Mucosa of descending colon (tissue), 3 donors: ENCODE data around the gene PHC2. TPM values are rescaled to one million over a fixed set of nuclear protein-coding genes. Genes with fewer than 3 reads are reported as not detected.

ENCODE experiments used
- ATAC-seq: fragments of 200-7000 bp; cut with Tn5 transposase; one replicate; pipeline ENCODE4 v1.9.1; 2020; ENCODE audit warnings: mild to moderate bottlenecking, moderate library complexity
- DNase-seq, 3 donors: peaks; one replicate each; pipeline ENCODE4 v3.0.0-alpha.2; 2020
- H3K36me3 ChIP-seq: fragments of 200-600 bp; one replicate; pipeline ENCODE4 v1.8.0; 2021; ENCODE audit warnings: low read depth, mild to moderate bottlenecking
- H3K4me1 ChIP-seq: fragments of 200-600 bp; one replicate; pipeline ENCODE4 v1.8.0; 2021; ENCODE audit warnings: low read depth, mild to moderate bottlenecking
- H3K4me3 ChIP-seq: fragments of 200-600 bp; one replicate; pipeline ENCODE4 v1.8.0; 2021; ENCODE audit warnings: mild to moderate bottlenecking
- H3K9me3 ChIP-seq: fragments of 200-600 bp; one replicate; pipeline ENCODE4 v1.8.0; 2021; ENCODE audit warnings: mild to moderate bottlenecking
- CTCF ChIP-seq: fragments of 200-600 bp; IDR thresholded peaks from one replicate; pipeline ENCODE4 v1.8.0; 2022; ENCODE audit warnings: antibody characterized with exemption, mild to moderate bottlenecking
- intact Hi-C, 2 donors: fragments of 100-400 bp; cut with DNase I in 1 of 2; cut with micrococcal nuclease in 1 of 2; formaldehyde crosslinking; loops; one replicate each; pipeline versions ENCODE4 v1.11.0 to v1.11.1; 2022; cut with DNase I, micrococcal nuclease
- total RNA-seq, 3 donors: library from RNA; stranded (reverse); fragmentation: NEBNext Ultra II Directional in 2 of 3; extraction: Animal tissue kit (Norgen Biotek cat#: 25700) in 2 of 3; gene quantifications; one replicate each; pipeline versions ENCODE4 v1.2.1 to v1.2.4, GENCODE V29; 2021 to 2023
- donor health status: DM: no; HTN: no; CAD: no; lungs with moderate emphysema.
- donor health status: DM: no; HTN: no; CAD: no.
- donor health status: DM: no; HTN: yes; CAD: no.

PHC2 gene
- total RNA-seq, 3 donors from 2014 or later: 49.5 to 99.0 (median 60.5) TPM

- no peak for TF ChIP-seq CTCF
- Histone ChIP-seq H3K4me1 (no peaks in the 10 kb centered on the region), H3K36me3 (no peaks in the 10 kb centered on the region), H3K4me3 (no peak overlapping the region), H3K9me3 (no peaks in the 10 kb centered on the region)
- intact Hi-C loops: no loop called here
- ATAC-seq: no peak
- no peak for DNase-seq
Observed at GRCh38 chr1:33302325-33302724, 128.6 kb downstream of the PHC2 start.

- no peak overlapping the region for H3K4me3 ChIP-seq
- no peaks in the 10 kb centered on the region for H3K4me1 ChIP-seq
- intact Hi-C loops: no loop called here
- DNase-seq: no peak
- no peak for TF ChIP-seq CTCF
- no peaks in the 10 kb centered on the region for H3K9me3 ChIP-seq
- no peak for ATAC-seq
- H3K36me3 ChIP-seq: no peaks in the 10 kb centered on the region
Observed at GRCh38 chr1:33301273-33301984, 129.5 kb downstream of the PHC2 start.

- Histone ChIP-seq H3K4me1 (no peaks in the 10 kb centered on the region), H3K4me3 (no peak overlapping the region), H3K9me3 (no peaks in the 10 kb centered on the region), H3K36me3 (no peaks in the 10 kb centered on the region)
- ATAC-seq: no peak
- intact Hi-C loops: no loop called here
- peak in 1 of 3 donors; percentile 43 for DNase-seq
- TF ChIP-seq CTCF: no peak
Observed at GRCh38 chr1:33300673-33301072, 130.2 kb downstream of the PHC2 start.

- no peak overlapping the region for H3K4me3 ChIP-seq
- H3K4me1 ChIP-seq: no peaks in the 10 kb centered on the region
- H3K36me3 ChIP-seq: no peaks in the 10 kb centered on the region
- DNase-seq (no peak), ATAC-seq (no peak)
- TF ChIP-seq CTCF: no peak
- no peaks in the 10 kb centered on the region for H3K9me3 ChIP-seq
- intact Hi-C loops: loop anchor here (5.0 kb wide), 2 partner anchors 68 to 173 kb away; partner anchors contain the start of gene ZSCAN20 (in 1 of the 2)
Observed at GRCh38 chr1:33299461-33300155, 131.3 kb downstream of the PHC2 start.

- TF ChIP-seq CTCF: peak; percentile 89
- H3K4me3 ChIP-seq: no peak overlapping the region
- no peaks in the 10 kb centered on the region for H3K36me3 ChIP-seq
- ATAC-seq (peak; percentile 83), DNase-seq (peak; percentile 66 to 80 (median 80))
- H3K4me1 ChIP-seq: no peaks in the 10 kb centered on the region
- intact Hi-C loops: loop anchor here (5.0 kb wide), 2 partner anchors 69 to 174 kb away; partner anchors contain the start of gene ZSCAN20 (in 1 of the 2)
- no peaks in the 10 kb centered on the region for H3K9me3 ChIP-seq
Observed at GRCh38 chr1:33298623-33299277, 132.1 kb downstream of the PHC2 start.
